ENCODE measurements around the gene POLD3.

The POLD3 gene, protein sequence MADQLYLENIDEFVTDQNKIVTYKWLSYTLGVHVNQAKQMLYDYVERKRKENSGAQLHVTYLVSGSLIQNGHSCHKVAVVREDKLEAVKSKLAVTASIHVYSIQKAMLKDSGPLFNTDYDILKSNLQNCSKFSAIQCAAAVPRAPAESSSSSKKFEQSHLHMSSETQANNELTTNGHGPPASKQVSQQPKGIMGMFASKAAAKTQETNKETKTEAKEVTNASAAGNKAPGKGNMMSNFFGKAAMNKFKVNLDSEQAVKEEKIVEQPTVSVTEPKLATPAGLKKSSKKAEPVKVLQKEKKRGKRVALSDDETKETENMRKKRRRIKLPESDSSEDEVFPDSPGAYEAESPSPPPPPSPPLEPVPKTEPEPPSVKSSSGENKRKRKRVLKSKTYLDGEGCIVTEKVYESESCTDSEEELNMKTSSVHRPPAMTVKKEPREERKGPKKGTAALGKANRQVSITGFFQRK

DNA sequence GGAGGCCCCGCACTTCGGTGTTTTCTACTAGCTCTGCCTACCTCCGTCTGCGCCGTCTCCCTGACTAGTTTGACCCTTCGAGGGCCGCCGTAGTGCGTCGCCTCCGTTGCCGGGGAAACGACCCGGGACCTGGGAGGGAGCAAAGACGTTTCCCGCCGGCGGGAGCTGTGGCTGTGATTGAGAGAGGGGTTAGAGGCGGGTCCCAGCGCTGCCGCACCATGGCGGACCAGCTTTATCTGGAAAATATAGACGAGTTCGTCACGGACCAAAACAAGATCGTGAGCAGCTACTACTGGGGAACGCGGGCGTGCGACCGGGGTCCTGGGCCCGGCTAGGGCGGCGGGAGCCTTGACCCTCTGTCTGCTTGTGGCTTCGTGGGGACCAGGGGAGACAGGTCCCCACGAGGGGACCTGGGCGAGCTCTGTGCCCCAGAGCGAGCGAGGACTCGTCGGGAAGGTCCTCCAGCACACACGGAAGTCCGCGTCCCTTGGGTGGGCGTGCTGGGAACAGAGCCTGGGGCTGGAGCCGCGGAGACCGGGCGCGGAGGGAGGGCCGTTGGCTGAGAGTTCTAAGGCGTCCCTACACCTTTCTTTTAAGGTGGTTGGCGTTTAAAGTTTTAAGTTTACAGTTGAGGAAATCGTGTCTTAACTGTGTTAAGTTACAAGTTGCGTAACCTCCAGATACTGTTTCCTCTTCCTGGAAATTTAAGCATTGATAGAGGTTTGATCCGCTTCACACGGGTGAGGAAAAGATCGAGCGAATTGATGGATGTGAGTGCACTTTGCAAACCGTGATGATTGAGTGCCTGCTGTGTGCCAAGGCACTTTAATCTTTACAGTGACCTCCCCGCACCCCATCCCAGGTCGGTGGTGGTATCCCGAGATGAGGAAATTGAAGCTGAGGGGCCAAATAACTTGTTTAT is at the start of gene POLD3:
Gene POLD3 (plus strand): TSS at position 142 of the 922 bp plus-strand sequence. CDS start 77 bp downstream, at position 219.
- DNase-seq (ENCODE audit: insufficient read length, low spot score) (peak; percentile 41), FAIRE-seq (no peak)
- TF ChIP-seq, protein P1, sequence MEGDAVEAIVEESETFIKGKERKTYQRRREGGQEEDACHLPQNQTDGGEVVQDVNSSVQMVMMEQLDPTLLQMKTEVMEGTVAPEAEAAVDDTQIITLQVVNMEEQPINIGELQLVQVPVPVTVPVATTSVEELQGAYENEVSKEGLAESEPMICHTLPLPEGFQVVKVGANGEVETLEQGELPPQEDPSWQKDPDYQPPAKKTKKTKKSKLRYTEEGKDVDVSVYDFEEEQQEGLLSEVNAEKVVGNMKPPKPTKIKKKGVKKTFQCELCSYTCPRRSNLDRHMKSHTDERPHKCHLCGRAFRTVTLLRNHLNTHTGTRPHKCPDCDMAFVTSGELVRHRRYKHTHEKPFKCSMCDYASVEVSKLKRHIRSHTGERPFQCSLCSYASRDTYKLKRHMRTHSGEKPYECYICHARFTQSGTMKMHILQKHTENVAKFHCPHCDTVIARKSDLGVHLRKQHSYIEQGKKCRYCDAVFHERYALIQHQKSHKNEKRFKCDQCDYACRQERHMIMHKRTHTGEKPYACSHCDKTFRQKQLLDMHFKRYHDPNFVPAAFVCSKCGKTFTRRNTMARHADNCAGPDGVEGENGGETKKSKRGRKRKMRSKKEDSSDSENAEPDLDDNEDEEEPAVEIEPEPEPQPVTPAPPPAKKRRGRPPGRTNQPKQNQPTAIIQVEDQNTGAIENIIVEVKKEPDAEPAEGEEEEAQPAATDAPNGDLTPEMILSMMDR (IDR thresholded peaks at IDR 0.05; ENCODE audit: insufficient read depth, missing control alignments), result no peak

DNA sequence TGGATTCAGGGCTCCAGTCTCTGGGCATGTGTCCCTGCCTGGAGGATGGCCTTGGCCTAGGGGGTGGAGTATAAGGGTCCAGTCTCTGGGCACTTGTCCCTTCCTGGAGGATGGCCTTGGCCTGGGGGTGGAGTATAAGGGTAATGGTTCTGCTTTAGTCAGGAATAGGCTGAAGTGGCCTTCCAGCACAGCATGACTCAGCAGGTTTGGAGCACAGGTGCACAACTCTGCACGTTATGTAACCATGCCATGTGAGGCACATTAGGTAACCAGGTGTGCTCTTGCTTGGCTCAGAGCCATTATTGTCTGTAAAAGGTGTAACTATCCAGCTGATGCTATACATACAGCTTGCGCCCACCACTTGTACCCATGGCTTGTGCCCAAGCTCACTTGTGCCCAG is 48.4 kb upstream of the POLD3 start:
- TF ChIP-seq, protein P1 (IDR thresholded peaks at IDR 0.05; ENCODE audit: insufficient read depth, missing control alignments), result no peak
- DNase-seq (ENCODE audit: insufficient read length, low spot score), result no peak
- FAIRE-seq, result no peak

DNA sequence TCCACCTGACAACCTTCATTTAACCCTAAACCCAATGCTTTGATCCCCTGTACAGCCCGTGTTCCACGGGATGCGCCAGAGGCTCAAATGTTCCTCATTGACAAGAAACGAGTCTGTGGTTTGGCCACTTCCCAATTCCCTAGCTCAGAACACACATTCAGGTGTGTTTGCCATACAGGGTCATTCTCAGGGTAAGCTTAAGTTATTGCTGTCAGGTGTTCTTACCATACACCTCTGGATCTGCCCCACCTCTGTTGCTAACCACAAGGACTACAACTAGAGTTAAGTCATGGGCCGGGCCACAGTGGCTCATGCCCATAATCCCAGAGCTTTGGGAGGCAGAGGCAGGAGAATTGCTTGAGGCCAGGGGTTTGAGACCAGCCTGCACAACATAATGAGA is 45.6 kb upstream of the POLD3 start:
- TF ChIP-seq, protein P1 (IDR thresholded peaks at IDR 0.05; ENCODE audit: insufficient read depth, missing control alignments), result no peak
- FAIRE-seq (no peak), DNase-seq (ENCODE audit: insufficient read length, low spot score) (no peak)

DNA sequence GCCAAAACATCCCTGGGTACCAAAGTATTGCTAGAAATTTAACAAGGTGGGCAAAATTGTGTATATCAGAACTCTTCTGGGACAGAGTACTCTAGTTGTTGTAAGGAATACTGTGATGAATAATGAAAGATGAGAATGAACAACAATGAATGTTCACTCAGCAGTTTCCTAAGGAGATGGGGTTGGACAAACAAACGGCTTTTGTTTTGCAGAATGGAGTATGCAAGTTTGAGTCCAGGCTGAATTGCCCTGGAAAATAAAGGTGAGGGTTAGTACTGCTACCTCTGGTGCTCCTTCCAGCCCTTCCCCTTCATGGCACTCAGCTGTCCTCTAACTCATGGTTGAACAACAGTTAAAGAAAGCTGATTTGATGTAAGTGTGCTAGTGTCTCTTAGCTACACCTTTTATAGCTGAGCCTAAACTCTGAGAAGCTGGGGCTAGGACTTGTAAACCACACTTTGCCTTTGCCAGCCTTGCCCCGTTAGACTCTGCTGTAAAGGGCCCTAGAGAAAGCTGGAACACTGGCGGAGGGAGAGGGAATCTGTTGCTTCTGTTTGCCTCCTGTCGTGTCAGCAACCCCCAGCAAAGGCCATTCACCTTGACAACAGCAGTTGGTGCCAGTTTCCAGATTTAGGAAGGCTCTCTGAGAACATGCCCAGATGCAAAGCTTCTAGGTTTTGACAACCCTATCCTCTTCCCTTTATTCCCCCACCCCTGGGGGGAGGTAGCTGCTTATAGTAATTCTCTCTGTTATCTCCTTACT is 41.2 kb upstream of the POLD3 start:
- TF ChIP-seq, protein P1 (IDR thresholded peaks at IDR 0.05; ENCODE audit: insufficient read depth, missing control alignments), result no peak
- DNase-seq (ENCODE audit: insufficient read length, low spot score) (no peak), FAIRE-seq (no peak)

DNA sequence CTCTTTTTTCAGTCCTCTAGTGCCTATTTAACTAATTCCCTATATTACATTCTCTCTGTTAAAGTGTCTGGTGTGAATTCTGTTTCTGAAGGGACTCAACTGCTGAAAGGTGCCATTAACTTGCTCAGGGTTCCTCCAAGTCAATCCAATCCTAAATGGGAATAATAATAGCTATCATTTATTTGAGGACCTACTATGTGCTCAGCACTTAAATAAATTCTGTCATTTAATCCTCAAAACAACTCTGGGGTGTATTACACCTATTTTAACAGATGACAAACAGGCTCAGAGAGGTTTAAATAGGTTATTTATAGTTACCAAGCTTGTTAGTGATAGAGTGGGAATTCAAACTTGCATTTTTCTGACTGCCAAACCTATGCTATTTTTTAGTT is 40.6 kb upstream of the POLD3 start:
- DNase-seq (ENCODE audit: insufficient read length, low spot score), result no peak
- no peak for FAIRE-seq
- TF ChIP-seq, protein P1 (IDR thresholded peaks at IDR 0.05; ENCODE audit: insufficient read depth, missing control alignments), result no peak

DNA sequence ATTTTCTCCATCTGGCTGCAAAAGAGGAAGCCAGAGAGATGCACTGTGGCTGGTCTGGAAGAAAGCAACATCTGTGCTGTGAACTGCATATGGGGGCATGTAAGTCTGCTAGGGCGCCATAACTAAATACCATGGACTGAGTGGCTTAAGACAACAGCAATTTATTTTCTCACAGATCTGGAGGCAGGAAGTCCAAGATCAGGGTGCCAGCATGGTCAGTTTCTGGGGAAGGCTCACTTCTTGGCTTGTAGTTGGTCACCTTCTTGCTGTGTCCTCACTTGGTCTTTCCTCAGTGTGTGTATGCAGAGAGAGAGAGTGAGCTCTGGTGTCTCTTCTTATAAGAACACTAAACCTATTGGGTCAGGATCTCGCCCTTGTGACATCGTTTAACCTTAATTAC is 34.9 kb upstream of the POLD3 start:
- TF ChIP-seq, protein P1 (IDR thresholded peaks at IDR 0.05; ENCODE audit: insufficient read depth, missing control alignments), result no peak
- DNase-seq (ENCODE audit: insufficient read length, low spot score), result no peak
- no peak for FAIRE-seq
